GM18517 (cell line): Measurements from ENCODE around the gene SLC46A3.
"Not testable (repeated sequence)": the region's sequence is repeated elsewhere in the genome, so short reads cannot be mapped to it uniquely, and the experiment has no call there.

Experiments used
- ATAC-seq: cut with Tn5 transposase; IDR thresholded peaks from one replicate; pipeline ENCODE4 v1.9.1; 2021; ENCODE audit warnings: mild to moderate bottlenecking, moderate library complexity; ENCODE audit not compliant: unreplicated experiment

The SLC46A3 gene

GRCh38 chr13:28718543-28719226, at the start of gene SLC46A3:
Gene SLC46A3 (minus strand): TSS chr13:28718970. CDS start chr13:28717998, 972 bp downstream.
- ATAC-seq: peak; percentile 97

DNA sequence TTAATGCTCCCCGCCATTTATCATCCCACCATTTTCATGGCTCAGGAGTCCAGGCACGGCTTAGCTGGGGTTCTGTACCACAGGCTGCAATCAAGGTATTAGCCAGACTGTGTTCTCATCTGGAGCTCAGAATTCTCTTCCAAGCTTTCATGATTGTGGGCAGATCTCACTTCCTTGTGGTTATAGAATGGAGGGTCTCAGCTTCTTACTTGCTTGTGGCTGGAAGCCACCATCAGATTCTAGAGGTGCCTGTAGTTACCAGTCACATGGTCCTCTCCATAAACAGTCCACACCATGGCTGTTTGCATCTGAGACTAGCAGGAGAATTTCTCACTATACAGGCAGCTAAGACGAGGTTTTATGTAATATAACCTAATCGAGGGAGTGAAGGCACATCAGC, 45.1 kb upstream of the SLC46A3 start:
- ATAC-seq: no peak

DNA sequence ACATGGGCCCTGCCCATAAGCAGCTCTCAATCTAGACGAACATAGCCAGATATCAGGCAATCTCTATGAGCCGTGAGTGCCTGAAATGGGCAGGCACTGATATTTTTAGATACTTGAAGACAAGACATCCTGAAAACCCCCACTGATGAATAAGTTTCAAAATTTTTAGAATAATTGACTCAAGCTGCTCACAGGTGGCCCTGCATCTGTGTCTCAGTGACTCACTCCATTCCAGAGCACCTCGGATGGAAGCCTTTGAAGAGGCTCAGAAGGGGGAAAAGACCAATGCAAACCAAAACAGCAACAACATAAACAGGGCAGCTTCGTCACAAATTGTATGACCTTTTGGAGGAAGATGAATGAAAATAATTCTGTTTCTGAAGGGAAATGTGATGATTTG, 42.8 kb upstream of the SLC46A3 start:
- no peak for ATAC-seq

DNA sequence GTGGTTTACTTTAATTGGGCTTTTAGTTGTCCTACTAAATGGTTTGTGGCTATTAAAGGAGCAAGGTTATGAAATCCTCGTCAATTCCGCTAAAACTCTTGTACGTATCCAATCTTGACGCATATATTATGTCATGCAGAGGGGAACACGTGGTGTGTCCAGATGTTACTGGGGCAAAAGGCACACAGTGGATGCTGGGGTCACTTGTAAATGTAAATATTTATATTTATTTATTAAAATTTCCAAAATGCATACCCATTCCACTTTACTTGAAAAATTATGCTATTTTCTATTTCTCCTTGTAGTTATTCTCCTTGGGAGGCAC, 36.7 kb upstream of the SLC46A3 start:
- no peak for ATAC-seq

DNA sequence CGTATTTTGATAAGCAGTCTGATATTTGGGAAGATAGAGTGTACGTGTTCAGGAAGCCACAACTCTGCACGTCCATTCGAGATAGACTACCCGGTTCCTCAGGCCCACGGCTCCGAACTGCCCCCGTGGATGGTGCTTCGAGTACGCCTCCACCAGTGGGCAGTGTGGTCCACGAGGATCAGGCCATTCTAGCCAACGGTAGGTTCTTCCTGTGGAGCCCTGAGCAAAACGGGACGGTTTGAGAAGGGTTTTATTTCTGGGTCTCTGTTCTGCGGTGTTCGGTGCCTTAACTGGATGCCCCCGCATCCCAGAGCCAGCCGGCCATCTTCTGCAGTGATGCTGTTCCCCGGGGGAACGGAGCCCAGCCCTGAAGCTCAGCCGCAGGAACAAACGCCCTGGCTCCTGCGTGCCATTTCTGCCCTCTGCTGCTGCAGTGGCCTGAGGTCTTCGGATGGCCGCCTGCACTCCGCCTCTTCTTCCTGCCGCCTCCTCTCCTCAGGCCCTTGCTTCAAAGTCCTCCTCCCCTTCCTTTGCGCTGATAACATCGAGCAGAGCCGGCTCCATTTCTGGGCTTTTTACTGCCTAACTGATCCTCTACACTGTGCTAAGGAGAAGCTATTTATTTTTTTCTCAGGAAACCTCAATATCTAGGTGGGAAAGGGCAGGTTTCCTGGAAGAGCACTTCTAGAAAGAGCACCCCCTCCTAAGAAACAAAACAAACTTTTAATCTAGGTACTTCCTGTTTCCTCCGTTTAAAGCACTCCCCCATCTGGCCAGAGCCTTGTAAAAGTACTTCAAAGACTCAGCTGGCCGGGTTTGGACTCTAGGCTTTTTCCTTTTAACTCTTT, 36.2 kb upstream of the SLC46A3 start:
- no peak for ATAC-seq

DNA sequence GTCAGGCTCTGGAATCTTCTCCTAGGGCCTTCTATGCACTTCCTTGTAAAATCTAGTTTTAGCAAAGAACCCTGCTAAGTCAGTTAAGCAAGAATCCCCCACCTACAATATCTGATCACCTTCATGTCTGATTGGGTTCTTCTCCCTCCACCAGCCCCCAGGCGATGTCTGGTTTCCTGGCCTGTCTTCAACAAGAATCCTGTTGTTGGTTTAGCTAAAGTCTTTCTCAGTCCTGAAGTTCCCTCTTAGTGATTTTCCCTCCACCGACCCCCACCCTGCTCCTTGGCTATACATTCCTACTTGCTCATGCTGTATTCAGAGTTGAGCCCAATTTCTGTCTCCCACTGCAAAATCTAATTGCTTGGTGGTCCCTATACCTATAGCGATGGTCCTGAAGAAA, 35.2 kb upstream of the SLC46A3 start:
- no peak for ATAC-seq

- ATAC-seq: no peak
Measured at GRCh38 chr13:28753208-28753892, 34.6 kb upstream of the SLC46A3 start.

DNA sequence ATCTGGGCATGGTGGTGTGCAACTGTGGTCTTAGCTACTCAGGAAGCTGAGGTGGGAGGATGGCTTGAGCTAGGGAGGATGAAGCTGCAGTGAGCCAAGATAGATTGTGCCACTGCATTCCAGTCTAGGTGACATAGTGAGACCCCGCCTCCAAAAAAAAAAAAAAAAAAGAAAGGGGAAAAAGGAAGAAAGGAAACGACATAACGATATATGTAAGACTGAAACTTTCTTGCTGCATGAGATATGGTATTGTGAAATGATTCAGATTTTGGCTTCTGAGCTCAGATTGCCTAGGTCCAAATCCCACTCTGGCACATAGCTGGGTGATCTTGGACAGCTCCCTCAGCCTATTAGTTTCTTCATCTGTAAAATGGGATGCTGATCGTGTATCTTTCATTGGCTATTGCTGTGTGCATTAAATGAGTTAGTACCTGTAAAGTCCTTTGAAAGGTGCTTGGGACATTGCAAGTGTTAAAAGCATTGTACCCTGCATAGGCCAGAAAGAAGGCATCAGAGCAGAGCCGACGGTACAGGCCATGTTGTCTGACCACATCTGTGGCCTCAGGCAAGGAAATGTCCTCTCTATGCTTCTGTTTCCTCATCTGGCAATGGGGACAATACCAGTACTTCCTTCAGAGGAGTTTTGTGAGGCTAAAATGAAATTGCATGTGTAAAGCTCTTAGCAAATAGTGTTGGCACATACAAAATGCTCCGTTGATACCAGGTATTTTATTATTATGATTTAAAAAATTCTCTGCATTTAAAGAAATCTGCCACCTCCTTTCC, 32.6 kb upstream of the SLC46A3 start:
- no peak for ATAC-seq

GRCh38 chr13:28750187-28751045, 31.6 kb upstream of the SLC46A3 start:
- ATAC-seq: no peak

- ATAC-seq: no peak
Measured at GRCh38 chr13:28747851-28748250, 29.1 kb upstream of the SLC46A3 start.

DNA sequence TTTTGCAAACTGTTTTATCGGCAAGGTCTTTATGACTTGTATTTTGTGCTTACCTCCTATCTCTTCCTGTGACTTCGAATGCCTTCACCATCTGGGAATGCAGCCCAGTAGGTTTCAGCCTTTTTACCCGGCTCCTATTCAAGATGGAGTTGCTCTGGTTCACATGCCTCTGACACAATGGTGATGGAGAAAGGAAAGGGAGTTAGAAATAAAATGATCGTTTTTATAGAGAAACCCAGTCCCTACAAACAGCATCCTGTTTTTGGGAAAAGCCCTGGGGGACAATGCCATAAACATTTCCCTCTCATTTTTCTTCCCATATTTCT, 27.5 kb upstream of the SLC46A3 start:
- ATAC-seq: no peak

GRCh38 chr13:28744656-28745055, 25.9 kb upstream of the SLC46A3 start:
- no peak for ATAC-seq

DNA sequence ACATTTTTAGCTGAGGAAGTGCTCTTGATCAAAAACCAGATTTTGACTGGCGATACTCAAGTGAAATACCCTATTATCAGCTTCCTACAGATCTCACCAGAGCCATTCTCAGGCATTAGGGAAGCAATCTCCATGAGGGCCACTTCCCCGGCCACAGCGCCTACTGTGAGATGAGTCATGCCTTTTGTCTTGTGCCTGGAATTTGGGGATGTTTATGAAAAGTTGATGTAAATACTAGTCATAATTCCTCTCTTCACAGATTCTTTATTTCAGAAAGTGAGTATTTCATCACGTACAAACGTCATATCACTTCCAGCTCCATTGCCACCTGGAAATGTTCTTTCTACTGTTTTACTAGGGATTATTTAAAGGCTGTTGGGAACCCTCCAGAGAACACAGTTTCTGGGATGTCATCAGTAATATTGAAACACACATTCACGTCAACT, 25.3 kb upstream of the SLC46A3 start:
- no peak for ATAC-seq

GRCh38 chr13:28743499-28744083, 24.8 kb upstream of the SLC46A3 start:
- no peak for ATAC-seq

DNA sequence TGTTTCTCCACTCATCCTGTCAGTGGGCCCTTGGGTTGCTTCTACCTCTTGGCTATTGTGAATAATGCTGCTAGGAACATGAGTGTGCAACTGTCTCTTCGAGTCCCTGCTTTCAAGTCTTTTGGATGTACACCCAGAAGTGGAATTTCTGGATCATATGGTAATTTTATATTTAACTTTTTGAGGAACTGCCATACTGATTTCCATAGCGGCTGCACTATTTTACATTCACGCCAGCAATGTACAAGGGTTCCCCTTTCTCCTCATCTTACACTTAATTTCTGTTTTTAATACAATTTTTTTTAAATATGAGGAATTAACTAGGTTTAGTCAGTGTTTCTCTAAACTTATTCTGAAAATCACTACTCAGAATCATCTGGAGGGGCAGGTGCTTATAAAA, 24.2 kb upstream of the SLC46A3 start:
- ATAC-seq: no peak

GRCh38 chr13:28742445-28742844, 23.7 kb upstream of the SLC46A3 start:
- not testable (repeated sequence) for ATAC-seq

DNA sequence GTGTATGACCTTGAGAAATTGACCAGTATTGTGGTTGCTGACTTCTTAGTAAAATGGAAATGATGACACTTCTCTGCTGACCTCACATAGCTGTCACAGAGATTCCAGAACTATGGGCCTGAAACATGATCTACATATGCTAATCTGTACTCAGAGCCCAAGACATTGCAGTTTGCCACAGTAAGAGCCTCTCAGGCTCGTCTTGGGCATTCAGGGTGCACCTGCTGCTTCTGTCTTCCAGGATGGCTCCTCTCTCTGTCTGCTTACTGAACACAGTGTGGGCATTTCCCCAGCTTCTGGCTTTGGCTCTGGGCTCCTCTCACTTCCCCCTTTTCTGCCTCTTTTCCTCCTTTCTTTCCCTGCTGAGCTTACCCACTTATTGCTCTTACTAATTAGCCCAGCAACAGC, 22.3 kb upstream of the SLC46A3 start:
- no peak for ATAC-seq

GRCh38 chr13:28739376-28739775, 20.6 kb upstream of the SLC46A3 start:
- no peak for ATAC-seq

DNA sequence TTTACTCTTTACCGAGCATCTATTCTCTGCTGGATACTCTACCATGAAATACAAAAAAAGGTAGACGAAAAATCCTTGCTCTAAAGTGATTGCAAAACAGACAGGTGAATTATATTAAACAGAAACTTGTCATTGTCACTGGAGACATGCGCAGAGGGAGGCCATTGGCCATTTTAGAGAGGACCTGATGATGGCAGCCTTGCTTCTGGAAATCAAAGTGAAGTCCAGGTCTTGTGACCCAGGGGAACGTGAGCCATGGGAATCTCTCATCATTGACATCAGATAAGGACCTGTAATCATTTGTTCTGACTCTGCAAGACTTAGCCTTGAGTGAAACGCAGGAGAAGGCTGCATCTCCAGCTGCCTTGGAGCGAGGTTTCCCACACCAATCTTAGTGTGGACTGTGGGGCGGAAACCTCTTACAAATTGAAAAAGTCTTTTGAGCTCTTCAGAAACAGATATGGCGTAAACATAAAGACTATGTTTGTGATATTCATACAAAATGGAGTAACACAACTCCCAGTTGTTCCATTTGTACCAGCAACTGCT, 16.8 kb upstream of the SLC46A3 start:
- no peak for ATAC-seq

GRCh38 chr13:28734906-28735305, 16.1 kb upstream of the SLC46A3 start:
- no peak for ATAC-seq
